Activated T-helper 17 cell treated with anti-CD3 and anti-CD28 coated beads, Interleukin-2, amount 50 U/mL, for 72 hours (primary cell): ENCODE data around the gene MED28. TPM values are rescaled to one million over a fixed set of nuclear protein-coding genes. Genes with fewer than 3 reads are reported as not detected.

ENCODE experiments used
- ATAC-seq: fragments of 150-1000 bp; cut with Tn5 transposase; replicated peaks from 2 replicates; pipeline ENCODE4 v1.10.0; 2021; ENCODE audit warnings: mild to moderate bottlenecking, moderate library complexity
- H3K27ac Mint-ChIP-seq: one replicate; pipeline ENCODE4 v1.8.0; 2022; ENCODE audit warnings: mixed read lengths
- H3K27me3 Mint-ChIP-seq: one replicate; pipeline ENCODE4 v1.8.0; 2022; ENCODE audit warnings: mixed read lengths
- H3K36me3 Mint-ChIP-seq: one replicate; pipeline ENCODE4 v1.8.0; 2022; ENCODE audit warnings: low read depth, mild to moderate bottlenecking, mixed read lengths
- H3K4me1 Mint-ChIP-seq: one replicate; pipeline ENCODE4 v1.8.0; 2022; ENCODE audit warnings: mixed read lengths
- H3K4me3 Mint-ChIP-seq: one replicate; pipeline ENCODE4 v1.8.0; 2022; ENCODE audit warnings: mild to moderate bottlenecking, mixed read lengths
- H3K9me3 Mint-ChIP-seq: one replicate; pipeline ENCODE4 v1.8.0; 2022; ENCODE audit warnings: mixed read lengths
- total RNA-seq, 2 donors: library from RNA; stranded (reverse); gene quantifications; one replicate each; pipeline ENCODE4 v1.2.3, GENCODE V29; 2022

Gene MED28
- total RNA-seq, 2 donors from 2014 or later: 50.0 to 50.9 TPM

DNA sequence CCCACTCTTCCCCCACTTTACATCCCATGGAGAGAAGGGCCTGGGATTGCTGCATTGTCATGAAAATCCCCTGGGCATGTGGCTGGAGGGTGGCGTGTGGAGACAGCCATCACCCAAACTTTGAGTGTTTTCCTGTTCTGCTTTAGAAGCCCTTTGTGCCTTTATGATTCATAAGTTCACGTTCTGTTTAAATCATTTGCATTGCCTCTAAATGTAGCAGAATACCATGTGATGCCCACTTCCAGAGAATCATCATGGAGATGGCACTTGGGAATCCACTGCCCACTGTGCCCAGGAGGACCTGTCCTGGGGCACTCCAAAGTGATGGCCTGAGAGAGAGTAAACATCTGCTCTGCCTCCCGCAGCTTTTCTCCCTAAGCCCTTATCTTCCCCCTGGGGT lies 52.8 kb downstream of the MED28 start:
- H3K27ac Mint-ChIP-seq: no peak overlapping the region
- no peak overlapping the region for H3K4me3 Mint-ChIP-seq
- ATAC-seq: no peak
- H3K27me3 Mint-ChIP-seq: peaks cover 19% of the 10 kb centered on the region
- no peaks in the 10 kb centered on the region for H3K4me1 Mint-ChIP-seq
- H3K9me3 Mint-ChIP-seq: peaks cover 12% of the 10 kb centered on the region
- H3K36me3 Mint-ChIP-seq: no peaks in the 10 kb centered on the region

DNA sequence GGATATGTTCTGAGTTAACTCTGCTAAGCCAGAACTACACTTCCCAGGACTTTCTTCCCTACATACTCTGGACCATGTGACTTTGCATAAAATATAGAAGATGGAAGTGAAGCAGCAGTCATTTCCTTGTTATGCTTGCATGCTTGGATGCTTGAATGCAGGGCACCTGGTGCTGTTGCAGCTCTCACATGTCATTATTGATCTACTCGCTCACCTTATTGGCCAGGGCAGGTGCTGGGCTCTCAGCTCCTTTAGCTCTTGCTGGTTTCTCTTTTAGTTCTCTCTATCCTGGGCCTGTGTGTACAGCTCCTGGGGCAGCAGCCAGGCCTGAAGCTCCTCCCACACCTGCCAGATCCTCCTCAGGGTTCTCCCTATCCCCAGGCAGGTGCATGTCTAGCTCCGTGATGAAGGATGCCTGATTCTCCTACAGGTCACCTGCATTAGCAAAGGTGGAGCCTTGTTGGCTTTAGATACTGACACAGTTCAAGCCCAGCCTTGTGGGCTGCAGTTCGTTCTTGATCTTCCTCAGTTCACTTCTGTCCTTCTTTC lies 53.3 kb downstream of the MED28 start:
- Mint-ChIP-seq H3K27me3 (peaks cover 19% of the 10 kb centered on the region), H3K27ac (no peak overlapping the region), H3K9me3 (peaks cover 12% of the 10 kb centered on the region), H3K4me3 (no peak overlapping the region), H3K36me3 (no peaks in the 10 kb centered on the region), H3K4me1 (no peaks in the 10 kb centered on the region)
- no peak for ATAC-seq

DNA sequence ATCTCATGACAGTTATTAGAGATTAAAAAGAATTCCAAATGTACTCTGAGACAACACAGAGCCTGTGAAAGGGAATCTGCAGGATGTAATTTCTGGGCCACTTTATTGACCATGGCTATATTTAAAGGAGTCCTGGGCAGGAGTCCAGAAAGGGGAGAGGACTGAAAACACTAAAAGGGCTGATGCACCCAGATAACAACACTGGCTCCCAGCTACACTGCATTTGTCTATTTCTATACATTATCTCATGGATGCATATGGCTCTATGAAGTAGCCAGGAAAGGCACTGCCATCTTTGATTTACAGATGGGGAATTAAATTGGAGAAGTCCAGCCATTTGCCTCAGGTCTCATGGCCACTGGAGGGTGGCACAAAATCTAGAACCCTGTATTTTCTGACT lies 56.0 kb downstream of the MED28 start:
- peaks cover 12% of the 10 kb centered on the region for H3K9me3 Mint-ChIP-seq
- H3K27me3 Mint-ChIP-seq: peaks cover 23% of the 10 kb centered on the region
- no peaks in the 10 kb centered on the region for H3K36me3 Mint-ChIP-seq

DNA sequence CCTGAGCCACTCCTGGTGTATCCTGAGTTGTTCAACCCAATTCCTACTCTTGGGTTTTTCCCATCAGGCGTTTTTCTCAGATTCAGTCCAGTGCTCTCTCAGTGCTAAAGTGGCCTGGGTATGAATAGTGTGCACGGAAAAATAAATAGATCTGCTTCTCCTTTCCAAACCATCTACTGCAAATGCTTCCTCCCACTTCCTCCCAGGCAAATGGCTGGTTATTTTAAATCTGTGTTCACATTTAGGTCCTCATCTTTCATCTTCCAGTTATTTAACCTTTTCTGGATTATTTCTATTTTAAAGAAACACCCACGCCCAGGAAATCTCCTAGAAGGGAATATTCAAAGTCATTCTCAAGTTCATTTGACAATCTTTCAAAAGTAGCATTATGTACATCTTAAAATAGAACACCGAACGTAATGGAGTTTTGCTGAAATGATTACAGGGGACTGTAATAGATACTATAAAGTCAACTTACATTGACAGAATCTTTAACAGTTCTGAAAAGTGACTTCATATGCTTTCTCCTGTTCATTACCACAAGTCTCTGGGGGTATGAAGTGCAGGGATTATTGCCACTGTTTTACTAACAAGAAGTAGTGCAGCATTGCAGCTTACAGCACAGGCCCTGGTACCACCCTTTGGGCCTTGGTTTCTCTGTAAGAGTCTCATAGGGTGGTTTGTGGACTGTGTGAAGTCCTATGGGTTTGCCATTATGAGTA lies 66.3 kb downstream of the MED28 start:
- peak; percentile 18 for ATAC-seq

More for the DNA sequence above, 56.0 kb downstream of the MED28 start:
- no peak overlapping the region for H3K27ac Mint-ChIP-seq
- no peaks in the 10 kb centered on the region for H3K4me1 Mint-ChIP-seq
- no peak overlapping the region for H3K4me3 Mint-ChIP-seq
- no peak for ATAC-seq

DNA sequence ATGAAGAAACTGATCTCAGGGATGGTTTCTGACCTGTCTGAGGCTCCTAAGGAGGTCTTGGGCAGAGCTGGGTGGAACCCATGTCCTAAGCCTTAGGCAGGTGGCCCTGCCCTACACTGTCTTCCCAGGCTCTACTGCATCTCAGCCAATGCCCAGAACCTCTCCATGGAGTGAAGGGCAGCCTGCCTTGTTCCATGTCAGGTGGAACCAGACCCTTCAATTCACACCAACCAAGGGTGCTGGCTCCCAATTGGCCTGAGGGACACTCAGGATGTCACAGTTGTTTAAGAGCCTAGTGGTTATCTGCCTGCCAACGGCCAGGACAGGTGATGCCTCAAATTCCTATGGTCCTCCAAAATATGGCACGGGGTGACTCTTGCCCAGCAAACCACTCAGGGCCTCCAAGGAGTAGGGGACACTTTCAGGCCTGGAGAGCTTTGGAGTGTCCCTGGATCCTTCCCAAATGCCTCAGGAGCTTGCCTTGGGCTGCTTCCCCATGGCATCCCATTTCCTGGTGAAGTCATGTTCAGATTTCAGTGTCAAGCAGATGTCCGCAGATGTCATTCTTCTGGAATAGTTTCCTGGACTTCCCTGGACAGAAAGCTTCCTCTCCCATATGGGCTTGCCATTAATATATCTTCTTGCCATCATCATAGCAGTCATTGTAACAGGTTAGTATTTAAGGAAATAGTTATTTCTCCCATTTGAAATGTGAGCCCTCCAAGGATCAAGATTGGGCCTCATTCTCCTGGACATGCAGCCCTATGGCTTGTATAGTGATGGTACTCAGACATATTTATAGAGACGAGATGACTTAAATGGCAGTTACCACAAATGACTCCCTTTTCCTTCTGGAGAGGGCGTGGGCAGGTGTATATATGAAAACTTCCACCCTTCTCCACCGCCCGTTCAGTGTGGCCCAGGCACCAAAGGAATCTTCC lies 67.1 kb downstream of the MED28 start:
- no peaks in the 10 kb centered on the region for H3K36me3 Mint-ChIP-seq

More for the DNA sequence above, 66.3 kb downstream of the MED28 start:
- H3K4me3 Mint-ChIP-seq: no peak overlapping the region
- no peak overlapping the region for H3K27ac Mint-ChIP-seq
- no peaks in the 10 kb centered on the region for H3K36me3 Mint-ChIP-seq
- H3K9me3 Mint-ChIP-seq: no peaks in the 10 kb centered on the region
- H3K4me1 Mint-ChIP-seq: no peaks in the 10 kb centered on the region
- peaks cover 3% of the 10 kb centered on the region for H3K27me3 Mint-ChIP-seq

DNA sequence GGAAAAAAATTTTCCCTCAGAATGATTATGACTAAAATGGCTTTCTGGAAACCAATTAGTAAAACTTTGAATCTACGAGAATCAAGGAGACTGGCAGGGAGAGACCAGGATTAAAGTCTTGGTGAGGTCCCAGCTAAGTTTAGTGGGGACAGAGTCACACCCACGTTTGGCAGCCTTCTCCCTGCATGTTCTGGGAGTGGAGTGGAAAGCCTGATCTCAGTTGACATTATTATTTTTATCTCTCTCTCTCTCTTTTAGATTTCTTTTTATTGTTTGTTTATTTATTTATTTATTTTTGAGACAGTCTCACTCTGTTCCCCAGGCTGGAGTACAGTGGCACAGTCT lies 67.8 kb downstream of the MED28 start:
- no peak for ATAC-seq
- H3K4me3 Mint-ChIP-seq: no peak overlapping the region
- no peaks in the 10 kb centered on the region for H3K36me3 Mint-ChIP-seq
- H3K27ac Mint-ChIP-seq: no peak overlapping the region
- H3K9me3 Mint-ChIP-seq: no peaks in the 10 kb centered on the region
- H3K27me3 Mint-ChIP-seq: no peaks in the 10 kb centered on the region
- no peaks in the 10 kb centered on the region for H3K4me1 Mint-ChIP-seq

More for the DNA sequence above, 67.1 kb downstream of the MED28 start:
- Mint-ChIP-seq H3K4me3 (no peak overlapping the region), H3K9me3 (no peaks in the 10 kb centered on the region), H3K4me1 (no peaks in the 10 kb centered on the region), H3K27ac (no peak overlapping the region), H3K27me3 (peaks cover 3% of the 10 kb centered on the region)
- no peak for ATAC-seq

Other genes starting within 250 kb of the MED28 start
- gene QDPR, start 102.6 kb upstream of the MED28 start, total RNA-seq: 10 to 100 TPM; 12.7 to 29.7 TPM
- not detected for gene CLRN2, start 99.5 kb upstream of the MED28 start, total RNA-seq
- 100 to 1,000 TPM in 1 of 2 donors, 10 to 100 TPM in 1; 58.8 to 109 TPM for gene LAP3, start 37.4 kb upstream of the MED28 start, total RNA-seq
- not detected for gene FAM184B, start 167.0 kb downstream of the MED28 start, total RNA-seq
- 10 to 100 TPM; 37.2 to 54.4 TPM for gene DCAF16, start 196.1 kb downstream of the MED28 start, total RNA-seq
- 10 to 100 TPM; 71.1 to 75.6 TPM for gene NCAPG, start 196.3 kb downstream of the MED28 start, total RNA-seq